Fibroblast of the aortic adventitia (primary cell): ENCODE data around the gene SASH1. TPM values are rescaled to one million over a fixed set of nuclear protein-coding genes. Genes with fewer than 3 reads are reported as not detected.

Source experiments
- DNase-seq: peaks from one replicate; pipeline ENCODE4 v3.0.0-alpha.2; 2010; ENCODE audit warnings: low read depth
- H3K4me3 ChIP-seq: 2 replicates; pipeline ENCODE4 v1.5.1; 2011; ENCODE audit warnings: low read depth, mild to moderate bottlenecking, control low read depth, low read length, moderate library complexity
- CTCF ChIP-seq: IDR thresholded peaks from 2 replicates; pipeline ENCODE4 v1.5.1; 2011; ENCODE audit warnings: mild to moderate bottlenecking, low read length, control low read depth, inconsistent platforms; ENCODE audit not compliant: insufficient read depth
- total RNA-seq: library from RNA; depleted of rRNA; stranded (reverse); fragments of >200 nt; gene quantifications from 2 replicates; pipeline ENCODE4 v1.2.3, GENCODE V29; 2012; ENCODE audit warnings: low replicate concordance

Gene SASH1
- total RNA-seq, 1 donor, result 59.5 TPM

DNA sequence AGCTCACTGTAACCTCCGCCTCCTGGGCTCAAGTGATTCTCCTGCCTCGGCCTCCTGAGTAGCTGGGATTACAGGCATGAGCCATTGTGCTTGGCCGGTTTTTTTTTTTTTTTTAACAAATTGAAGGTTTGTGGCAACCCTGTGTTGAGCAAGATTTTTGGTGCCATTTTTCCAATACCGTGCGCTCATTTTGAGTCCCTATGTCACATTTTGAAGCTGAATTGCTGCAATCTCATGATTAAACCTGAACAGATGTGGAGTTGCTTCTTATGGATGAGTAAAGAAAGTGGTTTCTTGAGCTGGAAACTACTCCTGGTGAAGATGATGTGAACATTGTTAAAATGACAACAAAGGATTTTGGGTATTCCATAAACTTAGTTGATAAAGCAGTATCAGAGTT, 16.6 kb downstream of the SASH1 start:
- TF ChIP-seq CTCF, result no peak
- DNase-seq, result no peak
- H3K4me3 ChIP-seq, result no peak overlapping the region

- H3K4me3 ChIP-seq, result no peak overlapping the region
- TF ChIP-seq CTCF, result no peak
- DNase-seq, result peak; percentile 74
Observed at GRCh38 chr6:148364056-148364824, 21.6 kb downstream of the SASH1 start.

GRCh38 chr6:148365041-148365440, 22.4 kb downstream of the SASH1 start:
- no peak for DNase-seq
- no peak overlapping the region for H3K4me3 ChIP-seq
- TF ChIP-seq CTCF, result no peak

- DNase-seq, result peak; percentile 78
- H3K4me3 ChIP-seq, result no peak overlapping the region
- TF ChIP-seq CTCF, result no peak
Observed at GRCh38 chr6:148367411-148368024, 24.9 kb downstream of the SASH1 start.

GRCh38 chr6:148370176-148370575, 27.5 kb downstream of the SASH1 start:
- no peak for DNase-seq
- no peak for TF ChIP-seq CTCF

GRCh38 chr6:148374040-148374774, 31.6 kb downstream of the SASH1 start:
- TF ChIP-seq CTCF, result no peak
- H3K4me3 ChIP-seq, result no peak overlapping the region
- DNase-seq, result no peak

More at GRCh38 chr6:148370176-148370575, 27.5 kb downstream of the SASH1 start:
- no peak overlapping the region for H3K4me3 ChIP-seq
